Measurements from ENCODE around the gene PCOLCE2.

PCOLCE2 gene

DNA sequence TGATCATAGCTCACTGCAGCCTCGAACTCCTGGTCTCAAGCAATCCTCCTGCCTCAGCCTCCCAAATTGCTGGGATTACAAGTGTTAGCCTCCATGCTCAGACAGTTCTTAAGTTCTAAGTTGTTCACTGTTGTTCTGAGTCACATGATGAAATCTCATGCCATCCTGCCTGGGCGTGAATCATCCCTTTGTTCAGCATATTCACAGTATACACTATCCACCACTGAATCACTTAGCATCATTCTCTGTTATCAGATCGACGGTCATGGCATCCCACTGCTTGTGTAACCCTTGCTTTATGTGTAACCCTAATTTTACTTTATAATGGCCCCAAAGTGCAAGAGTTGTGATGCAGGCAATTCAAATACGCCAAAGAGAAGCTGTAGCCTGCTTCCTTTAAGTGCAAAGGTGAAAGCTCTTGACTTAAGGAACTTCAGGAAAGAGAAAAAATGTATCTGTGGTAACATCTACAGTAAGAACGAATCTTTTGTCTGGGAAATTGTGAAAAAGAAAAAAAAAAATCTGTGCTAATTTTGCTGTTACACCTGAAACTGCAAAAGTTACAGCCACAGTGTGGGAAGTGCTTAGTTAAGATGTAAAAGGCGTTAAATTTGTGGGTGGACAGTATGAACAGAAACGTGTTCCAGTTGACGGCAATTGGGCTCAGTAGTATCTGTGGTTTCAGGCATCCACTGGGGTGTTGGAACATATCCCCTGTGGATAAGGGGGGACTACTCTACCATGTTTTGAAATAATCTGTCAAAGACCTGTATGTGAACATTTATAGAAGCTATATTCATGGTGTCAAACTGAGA is 80.6 kb downstream of the PCOLCE2 start:
- no peak for DNase-seq

DNA sequence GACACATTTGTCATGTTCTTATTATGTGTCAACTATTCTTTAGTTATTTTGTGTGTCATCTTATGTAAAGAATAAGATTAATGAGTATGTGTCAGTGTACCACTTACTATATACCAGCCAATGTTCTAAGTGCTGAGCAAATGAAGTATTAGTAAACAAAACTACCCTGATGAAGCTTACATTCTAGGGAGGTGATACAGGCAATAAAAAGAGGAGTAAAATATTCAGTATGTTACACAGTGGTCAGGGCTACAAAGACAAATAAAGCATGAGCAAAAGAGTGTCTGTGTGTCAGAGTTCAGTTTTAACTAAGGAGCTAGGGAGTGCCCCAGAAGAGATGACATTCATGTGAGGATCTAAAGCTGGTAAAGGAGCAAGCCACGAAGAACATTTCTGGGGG is 86.0 kb downstream of the PCOLCE2 start:
- DNase-seq: no peak

DNA sequence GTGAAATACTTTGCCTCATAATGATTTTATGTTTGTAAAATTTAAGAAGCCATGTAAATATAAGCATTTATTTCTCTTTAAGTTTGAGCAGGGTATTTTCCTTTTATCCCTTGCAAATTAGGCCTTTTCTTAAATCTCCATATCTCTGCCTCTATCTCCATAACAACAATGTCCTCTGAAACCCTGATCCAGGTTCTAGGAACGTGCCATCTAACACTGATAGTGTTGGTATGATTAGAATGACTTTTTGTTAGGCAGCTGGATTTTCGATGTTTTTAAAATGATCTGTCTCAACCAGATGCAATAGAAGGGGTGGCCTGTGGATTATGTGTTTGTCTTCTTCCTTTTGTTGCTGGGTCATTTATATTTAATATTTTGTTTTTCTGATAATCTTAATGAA is 87.1 kb downstream of the PCOLCE2 start:
- no peak for DNase-seq

DNA sequence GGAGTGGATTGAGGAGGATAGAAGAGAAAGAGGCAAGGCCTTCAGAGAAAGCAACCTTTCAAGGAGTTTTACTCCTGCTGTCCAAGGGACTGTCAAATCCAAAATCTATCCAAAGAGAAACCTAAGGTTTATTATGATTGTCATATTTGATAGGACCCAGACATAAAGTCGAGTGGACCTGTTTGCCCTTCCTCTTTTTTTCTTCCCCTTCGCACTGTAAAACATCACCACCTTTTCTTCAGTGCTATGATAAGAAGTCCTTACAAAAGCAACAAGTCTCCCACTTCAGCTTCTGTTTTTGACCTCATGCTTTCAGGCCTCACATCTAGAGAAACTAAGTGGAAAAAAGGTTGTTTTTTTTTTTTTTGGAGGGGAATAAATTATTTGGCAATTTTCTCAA is 92.1 kb downstream of the PCOLCE2 start:
- DNase-seq: no peak

DNA sequence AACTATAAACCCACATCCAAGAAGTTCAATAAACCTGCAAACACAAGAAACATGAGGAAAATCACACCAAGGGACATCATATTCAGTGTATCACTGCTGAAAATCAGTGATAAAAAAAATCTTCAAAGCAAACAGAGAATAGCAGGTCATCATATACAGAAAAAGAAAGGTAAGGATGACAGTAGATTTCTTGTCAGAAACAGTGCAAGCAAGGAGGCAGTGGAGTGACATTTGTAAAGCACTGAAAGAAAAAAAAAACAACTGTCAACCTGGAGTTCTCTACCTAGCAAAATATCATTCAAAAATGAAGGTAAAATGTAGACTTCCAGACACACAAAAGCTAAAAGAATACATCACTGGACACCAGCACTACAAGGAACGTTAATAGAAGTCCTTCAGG is 93.6 kb downstream of the PCOLCE2 start:
- DNase-seq: no peak

DNA sequence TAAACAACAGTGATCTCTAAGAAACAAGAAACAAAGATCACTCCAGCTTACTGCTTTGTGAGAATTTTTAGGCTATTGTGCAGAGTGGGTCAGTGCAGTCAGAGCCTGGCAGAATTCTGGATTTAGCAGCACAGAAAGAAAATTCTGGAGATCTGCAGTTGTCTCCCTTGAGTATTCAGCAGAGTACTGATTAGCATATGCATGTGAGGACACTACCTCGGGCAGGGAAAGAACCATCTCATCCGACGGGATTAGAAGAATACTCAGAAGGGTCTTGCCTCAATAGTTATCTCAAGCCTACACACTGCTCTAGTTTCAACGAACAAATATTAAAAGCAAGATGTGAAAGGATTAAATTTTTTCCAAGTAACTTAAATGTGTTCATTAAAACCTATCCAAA is 94.4 kb downstream of the PCOLCE2 start:
- DNase-seq: no peak

DNA sequence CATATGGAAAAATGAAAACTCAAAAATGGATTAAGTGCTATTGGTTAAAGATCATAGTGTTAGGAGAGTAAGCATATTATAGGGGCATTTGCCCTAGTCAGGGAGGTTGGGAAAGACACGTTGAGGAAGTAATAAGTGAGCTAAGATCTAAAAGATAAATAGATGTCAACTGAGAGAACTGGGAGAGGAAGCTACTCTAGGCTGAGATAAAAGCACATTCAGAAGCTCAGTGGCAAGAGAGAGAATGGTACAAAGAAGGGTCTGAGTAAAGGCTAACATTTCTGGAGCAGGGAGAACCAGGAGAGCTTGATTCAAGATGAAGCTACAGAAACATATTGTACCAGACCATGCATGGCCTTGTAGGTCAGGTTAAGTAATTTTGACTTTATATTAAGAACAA is 101.2 kb downstream of the PCOLCE2 start:
- no peak for DNase-seq

DNA sequence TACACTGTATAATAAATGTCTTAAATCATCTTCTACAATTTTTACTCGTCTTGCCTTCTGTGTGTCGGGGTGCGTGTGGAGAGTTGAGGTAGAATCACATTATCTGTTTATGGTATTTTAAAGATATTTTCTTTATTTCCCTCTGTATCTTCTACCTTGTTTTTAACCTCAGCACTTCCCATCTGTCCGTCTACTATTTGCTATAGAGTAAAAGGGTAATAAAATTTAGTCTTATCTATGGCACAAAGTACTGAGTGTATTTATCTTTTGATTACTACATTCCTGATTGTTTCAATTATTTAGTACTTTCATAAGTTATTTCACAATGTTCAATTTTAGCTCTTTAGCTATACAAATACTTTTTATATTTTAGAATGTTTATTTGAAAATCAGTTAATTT is 102.9 kb downstream of the PCOLCE2 start:
- no peak for DNase-seq

DNA sequence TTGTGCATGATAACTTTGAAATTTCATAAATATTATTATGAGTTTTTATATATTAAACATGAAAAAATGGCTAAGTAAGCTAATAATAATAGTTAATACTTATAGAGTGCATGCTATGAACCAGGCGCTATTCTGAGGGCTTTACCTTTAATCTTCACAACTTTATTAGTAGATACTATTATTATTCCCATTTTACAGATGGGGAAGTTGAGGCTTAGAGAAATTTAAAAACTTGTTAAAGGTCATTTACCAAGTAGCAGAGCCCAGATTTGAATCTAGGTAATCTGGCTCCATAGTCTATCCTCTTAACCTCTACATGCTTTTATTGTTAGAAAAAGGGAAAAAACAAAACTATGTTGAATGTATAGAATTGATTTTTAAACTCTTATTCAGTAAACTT is 104.7 kb downstream of the PCOLCE2 start:
- no peak for DNase-seq

DNA sequence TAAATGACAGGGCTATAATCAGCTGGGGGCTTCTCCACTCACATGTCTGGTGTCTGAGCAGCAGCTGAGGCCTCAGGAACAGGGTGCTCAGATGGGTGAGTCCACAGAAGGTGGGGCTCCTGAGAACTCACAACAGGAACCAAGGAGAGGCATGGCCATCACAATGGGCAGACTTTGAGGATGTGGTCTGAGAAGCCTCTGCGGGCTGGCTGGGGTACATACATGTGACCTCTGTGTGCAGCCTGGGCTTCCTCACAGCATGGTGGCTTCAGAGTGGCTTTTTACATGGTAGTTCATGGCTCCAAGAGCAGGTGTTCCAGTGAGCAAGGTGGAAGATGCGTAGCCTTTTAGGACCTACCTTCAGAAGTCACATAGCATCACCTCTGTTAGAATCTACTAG is 106.3 kb downstream of the PCOLCE2 start:
- no peak for DNase-seq

DNA sequence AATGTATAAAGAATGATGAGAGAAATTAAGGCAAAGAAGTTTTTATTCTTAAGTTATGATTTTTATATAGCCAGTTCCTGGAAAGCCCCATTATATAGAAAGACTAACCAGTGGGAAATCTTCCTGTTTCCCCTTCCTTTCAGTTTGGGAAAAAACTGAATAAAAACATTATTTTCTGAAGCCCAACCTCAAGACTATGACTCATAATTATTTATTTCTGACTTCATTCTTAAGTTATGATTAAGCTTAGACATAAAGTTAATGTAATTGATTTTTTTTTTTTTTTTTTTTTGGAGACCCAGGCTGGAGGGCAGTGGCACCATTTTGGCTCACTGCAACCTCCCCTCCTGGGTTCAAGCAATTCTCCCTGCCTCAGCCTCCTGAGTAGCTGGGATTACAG is 109.3 kb downstream of the PCOLCE2 start:
- no peak for DNase-seq

DNA sequence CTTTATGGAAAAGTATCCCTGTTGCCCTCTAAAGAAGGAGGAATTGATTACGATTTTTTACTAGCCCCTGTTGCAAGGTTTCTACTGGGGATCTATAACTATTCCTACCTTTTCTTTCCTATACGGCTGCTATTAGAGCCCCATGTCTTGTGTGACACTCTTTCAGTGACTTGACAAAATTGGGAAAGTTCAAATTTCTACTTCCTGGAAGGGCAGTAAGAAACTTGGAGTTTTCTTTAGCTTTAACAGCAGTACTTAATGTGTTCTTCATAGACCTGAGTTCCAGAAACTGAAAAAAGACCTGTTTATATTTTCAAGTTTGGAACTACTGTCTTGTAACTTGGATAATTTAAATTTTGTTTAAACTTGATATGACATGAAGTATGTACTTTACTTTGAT is 110.3 kb downstream of the PCOLCE2 start:
- DNase-seq: no peak

DNA sequence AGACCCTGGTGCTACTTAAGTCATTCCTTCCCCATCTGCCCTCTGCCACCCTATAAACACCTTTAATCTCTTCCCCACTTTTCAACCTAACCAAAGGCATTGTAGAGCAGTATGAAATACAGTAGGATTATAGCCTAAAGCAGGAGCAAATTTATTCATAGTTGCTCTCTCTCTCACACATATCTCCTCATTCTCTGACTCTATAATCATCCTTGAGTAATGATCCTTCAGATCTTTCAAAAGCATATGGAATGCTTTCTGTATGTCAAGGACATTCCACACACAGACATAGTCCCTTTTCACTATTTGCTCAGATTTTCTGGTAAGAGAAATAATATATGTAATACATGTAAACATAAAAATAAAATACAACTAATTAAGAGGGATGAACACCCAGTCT is 111.0 kb downstream of the PCOLCE2 start:
- no peak for DNase-seq

DNA sequence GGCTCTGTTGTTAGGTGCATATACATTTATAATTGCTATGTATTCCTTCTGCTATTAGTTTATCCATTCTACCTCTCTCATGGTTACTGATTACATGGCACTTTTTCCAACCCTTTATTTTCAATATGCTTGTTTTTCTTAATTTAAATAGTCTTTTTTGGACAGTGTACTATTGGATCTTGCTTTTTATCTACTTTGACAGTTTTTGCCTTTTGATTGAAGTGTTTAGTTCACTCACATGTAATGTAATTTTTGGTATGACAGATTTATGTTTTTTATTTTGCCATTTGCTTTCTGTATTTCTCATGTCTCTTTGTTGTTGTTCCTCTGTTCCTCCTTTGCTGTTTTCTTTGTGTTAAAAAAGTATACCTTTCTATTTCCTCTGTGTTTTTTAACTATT is 120.5 kb downstream of the PCOLCE2 start:
- no peak for DNase-seq

Data from CD4-positive, alpha-beta T cell treated with Interferon gamma for 1 hour (primary cell).